Stimulated activated CD8-positive, alpha-beta memory T cell treated with anti-CD3 and anti-CD28 coated beads, Interleukin-15, amount 100 ng/mL, for 24 hours (primary cell): ENCODE measurements around the gene DRC3.
"Not testable (repeated sequence)": the region's sequence is repeated elsewhere in the genome, so short reads cannot be mapped to it uniquely, and the experiment has no call there.

ENCODE experiments used
- DNase-seq: peaks from one replicate; pipeline ENCODE4 v3.0.0-alpha.2; 2020; ENCODE audit warnings: low read depth

DRC3 gene, protein sequence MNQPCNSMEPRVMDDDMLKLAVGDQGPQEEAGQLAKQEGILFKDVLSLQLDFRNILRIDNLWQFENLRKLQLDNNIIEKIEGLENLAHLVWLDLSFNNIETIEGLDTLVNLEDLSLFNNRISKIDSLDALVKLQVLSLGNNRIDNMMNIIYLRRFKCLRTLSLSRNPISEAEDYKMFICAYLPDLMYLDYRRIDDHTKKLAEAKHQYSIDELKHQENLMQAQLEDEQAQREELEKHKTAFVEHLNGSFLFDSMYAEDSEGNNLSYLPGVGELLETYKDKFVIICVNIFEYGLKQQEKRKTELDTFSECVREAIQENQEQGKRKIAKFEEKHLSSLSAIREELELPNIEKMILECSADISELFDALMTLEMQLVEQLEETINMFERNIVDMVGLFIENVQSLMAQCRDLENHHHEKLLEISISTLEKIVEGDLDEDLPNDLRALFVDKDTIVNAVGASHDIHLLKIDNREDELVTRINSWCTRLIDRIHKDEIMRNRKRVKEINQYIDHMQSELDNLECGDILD

DNA sequence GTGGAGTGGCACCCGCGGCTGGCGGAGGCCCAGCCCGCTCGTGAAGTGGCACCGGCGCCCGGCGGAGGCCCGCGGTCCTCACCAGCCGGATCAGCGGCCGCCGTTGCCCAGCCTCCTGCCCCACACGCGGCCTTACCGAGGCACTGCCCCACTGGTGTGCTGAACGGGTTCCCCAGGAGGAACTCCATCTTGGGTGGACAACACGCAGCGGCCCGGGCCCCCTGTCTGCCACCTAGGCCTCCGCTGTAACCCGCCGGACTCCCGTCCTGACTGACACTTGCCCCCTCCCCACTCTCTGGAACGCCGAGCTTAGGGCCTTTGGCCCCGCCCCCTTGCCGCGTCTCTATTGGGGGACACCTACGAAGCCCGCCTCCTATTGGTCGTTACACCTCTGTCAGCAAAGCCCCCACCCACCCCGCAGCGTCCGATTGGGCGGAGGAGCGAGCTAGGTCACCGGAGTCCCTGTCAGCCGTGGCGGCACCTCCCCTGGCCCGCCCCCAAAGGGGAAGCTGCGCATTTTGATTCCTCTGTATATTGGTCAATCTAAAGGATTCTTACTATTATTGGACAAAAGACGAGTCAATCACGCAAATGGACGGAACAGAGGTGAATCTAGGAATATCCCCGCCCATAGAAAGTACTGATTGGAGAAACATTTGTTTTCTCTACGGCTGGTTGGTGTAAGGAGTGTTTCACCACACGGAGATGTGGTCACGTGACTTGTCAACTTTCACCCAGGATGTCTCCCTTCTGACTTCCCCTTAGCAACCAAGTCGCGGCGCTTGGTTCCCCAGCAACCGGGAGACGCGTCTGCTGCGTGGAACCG lies at the start of gene DRC3, which contains the start of gene TOM1L2:
TSS of gene DRC3 (plus strand) at position 737 of the 826 bp plus-strand sequence. CDS start 4,737 bp downstream, outside the sequence.
TSS of gene TOM1L2 (minus strand) at position 275 of the 826 bp plus-strand sequence. CDS start at position 188, 87 bp downstream.
- DNase-seq: peak; percentile 95

DNA sequence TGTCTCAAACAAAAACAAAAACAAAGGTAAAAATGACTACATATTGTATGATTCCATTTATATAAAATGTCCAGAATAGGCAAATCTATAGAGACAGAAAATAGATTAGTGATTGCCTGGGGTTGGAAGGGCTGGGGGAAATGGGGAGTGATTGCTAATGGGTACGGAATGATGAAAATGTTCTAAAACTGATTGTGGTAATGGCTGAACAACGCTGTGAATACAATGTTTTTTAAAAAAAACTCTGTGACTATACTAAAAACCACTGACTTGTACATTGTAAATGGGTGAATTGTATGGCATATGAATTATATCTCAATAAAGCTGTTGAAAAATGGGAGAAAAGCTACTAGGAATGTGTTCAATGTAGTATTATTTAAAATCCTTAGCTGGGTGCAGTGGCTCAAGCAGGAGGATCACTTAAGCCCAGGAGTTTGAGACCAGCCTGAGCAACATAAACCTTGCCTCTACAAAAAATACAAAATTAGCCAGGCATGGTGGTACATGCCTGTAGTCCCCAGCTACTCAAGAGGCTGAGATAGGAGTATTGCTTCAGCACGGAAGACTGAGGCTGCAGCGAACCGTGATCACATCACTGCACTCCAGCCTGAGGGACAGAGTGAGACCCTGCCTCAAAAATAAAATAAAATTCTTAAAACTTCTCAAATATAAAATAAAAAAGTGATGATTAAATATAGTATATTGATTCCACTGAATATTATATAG lies 48.4 kb upstream of the DRC3 start:
- DNase-seq: no peak

DNA sequence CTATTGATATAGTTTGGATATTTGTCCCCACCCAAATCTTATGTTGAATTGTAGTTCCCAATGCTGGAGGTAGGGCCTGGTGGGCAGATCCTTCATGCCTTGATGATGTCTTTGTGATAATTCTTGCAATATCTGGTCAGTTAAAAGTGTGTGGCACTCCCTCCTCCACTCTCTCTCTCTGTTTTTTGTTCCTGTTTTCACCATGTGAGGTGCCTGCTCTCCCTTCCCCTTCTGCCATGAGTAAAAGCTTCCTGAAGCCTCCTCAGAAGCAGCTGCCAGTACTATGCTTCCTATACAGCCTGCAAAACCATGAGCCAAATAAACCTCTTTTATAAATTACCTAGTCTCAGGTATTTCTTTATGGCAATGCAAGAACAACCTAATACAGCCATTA lies 47.8 kb upstream of the DRC3 start:
- DNase-seq: no peak

DNA sequence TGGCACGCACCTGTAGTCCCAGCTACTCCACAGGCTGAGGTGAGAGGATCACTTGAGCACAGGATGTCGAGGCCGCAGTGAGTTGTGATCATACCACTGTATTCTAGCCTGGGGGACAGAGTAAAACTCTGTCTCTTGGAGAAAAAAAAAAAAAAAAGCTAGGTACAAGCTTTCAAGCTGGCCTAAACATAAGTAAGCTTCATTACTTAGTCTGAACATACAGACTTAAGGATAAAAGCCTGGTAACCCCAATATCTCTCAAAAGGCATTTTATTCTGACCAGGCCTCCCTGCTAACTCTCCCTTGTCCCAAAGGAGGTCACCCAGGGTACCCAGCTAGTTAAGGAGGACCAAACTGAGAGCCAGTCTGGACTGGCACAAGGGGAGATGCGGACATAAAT lies 46.6 kb upstream of the DRC3 start:
- no peak for DNase-seq

DNA sequence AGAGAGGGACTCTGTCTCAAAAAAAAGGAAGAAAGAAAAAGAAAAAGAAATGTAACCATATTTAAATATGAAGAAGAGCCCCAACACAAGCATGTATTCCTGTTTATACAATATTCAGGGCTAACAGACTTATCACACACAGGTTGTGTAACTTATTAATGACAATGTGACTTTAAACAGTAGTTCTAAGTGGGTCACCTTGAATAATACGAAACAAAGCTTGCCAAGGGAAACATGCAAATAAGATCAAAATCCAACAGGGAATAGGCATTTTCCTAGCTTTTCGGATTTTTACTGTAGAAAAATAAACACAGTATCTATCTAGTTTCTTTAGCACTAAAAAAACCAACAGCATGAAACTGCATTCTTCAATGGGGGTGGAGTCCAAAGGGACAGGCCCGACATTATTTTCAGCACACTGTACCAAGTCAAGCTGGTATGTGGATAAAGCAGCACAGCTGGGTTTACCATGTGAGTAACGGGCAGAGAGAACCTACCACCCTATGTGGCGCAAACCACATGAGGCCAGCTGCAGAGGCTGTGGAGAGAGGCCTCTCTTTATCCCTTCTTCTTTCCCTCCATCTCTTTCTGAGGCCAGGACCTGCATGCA lies 45.7 kb upstream of the DRC3 start:
- DNase-seq: no peak

DNA sequence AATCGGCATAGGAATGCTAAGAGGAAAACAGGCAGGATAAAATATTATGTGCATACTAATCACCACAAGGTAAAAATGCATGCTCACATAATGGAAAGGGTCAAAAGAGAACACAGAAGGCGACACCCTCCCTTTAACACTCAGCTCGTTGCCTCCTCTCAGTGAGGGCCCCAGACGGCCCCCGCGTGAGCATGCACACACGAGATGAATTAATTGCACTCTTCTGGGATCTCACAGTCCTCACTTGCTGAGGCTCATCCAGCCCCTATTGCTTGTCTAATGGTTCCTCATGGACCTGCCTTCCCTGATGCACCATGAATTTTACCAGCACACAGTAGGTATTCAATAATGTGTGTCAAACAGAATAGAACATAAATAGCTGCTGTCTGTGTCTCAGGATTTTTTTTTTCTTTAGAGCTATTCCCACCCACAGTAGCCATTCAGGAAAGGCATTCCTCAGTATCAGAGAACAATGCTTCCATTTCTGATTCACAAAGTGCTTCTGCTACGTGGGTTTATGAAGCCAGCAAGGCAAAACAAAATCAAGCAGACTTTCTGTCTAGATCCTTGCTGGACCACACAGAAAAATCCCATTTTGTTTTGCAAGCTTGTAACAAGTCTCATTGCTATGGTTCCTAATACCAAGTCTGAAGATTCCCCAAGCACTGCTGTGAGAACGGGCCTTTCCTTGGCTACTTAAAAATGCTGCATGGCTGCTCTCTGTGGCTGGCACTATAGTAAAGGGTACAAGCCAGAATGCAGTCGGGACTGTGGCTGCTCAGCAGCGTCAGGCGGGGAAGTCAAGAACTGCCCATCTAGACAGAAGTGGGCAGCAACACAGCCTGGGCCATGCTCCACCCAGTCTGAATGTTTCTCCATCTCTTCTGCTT lies 44.0 kb upstream of the DRC3 start:
- no peak for DNase-seq

DNA sequence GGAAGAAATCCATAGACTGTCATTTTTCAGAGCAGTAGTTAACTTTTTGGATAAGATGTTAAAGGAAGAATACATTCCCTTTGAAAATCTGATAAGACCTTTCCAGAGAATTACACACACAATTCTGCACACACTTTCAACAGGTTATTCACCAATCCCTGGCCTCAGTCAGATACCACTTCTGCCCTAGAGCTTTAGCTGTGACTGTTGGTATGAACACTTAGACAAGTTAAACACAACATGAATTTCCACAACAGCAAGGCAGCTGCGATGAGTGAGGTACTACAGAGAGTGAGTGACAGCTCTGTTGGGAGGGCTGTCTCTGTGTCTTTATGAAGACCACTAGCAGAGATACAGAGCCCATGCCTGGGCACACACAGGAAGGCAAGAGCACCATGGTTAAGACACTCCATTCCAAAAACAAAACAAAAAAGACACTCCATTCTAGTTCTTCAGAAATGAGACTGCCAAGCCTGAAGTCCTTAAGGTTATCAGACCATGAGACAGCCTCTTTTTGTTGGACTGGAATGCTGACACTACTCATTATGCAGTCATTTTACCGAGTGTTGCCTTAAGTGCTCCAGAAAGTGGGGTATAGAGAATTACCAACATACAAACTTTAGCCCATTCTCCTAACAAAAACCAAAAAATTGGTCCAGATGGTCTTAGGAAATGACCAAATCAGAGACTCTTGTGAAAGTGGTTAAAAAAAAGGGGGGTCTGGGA lies 42.8 kb upstream of the DRC3 start:
- no peak for DNase-seq

DNA sequence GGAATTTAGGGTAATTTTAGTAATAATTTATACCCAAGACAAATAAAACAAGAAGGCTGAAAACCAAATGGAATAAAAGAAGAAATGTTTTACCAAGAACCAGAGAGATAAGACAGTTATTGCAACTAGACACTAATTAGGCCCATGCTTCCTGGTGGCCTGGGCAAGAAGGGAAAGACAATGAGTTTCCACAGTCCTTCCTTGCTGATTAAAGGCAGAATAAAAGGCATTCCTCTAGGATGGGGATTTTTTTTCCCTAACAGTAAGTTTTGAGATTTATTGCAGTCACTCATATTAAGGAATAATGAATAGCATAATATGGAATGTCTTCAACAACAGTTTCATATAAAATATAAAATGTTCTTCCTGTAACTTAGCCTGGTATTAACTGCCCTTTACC lies 42.0 kb upstream of the DRC3 start:
- DNase-seq: no peak

DNA sequence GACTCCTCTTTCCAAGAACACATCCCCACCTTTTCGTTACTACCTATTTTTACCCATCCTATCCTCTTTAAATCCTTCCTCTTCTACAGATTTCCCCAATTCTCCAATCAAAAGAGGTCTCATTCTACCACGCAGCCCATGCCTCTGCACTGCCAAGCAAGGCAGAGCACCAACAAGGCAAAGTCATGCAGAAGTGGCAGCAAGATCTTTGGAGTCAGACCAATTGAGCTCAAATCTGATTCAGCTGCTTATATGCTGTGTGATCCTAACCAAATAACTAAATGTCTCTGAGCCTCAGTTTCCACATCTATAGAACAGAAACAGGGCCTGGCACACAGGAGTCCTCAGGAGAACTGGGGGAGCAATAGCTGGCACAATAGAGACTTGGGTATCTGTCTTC lies 41.5 kb upstream of the DRC3 start:
- no peak for DNase-seq

DNA sequence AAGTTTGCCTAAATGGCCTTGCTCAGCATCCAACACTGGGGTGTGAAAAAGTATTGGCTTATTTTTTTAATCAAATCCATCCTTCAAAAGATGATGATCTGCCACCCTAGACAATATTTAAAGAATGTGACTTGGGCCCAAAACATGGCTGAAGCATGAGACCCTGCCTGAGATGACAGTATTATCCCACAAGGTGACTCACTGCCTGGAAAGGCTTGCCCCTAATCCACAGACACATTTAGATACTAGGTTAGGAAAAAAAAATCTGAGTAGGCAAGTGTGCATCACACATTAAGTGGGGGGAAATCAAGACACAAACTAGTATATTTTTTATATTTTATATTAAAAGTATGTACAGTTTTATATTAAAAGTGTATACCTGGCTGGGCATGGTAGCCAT lies 38.9 kb upstream of the DRC3 start:
- DNase-seq: no peak

DNA sequence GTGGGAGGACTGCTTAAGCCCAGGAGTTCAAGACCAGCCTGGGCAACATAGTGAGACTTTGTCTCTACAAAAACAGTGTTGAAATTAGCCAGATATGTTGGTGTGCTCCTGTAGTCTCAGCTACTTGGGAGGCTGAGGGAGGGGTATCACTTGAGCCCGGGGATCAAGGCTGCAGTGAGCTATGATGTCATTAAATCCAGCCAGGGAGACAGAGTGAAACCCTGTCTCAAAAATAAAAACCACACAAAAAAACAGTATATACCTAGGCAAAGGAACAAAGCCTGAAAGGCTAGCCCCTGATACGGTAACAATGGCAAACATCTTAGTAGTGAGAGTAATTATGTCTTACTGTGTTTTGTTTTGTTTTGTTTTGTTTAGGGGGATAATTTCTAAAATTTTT lies 38.4 kb upstream of the DRC3 start:
- DNase-seq: no peak

DNA sequence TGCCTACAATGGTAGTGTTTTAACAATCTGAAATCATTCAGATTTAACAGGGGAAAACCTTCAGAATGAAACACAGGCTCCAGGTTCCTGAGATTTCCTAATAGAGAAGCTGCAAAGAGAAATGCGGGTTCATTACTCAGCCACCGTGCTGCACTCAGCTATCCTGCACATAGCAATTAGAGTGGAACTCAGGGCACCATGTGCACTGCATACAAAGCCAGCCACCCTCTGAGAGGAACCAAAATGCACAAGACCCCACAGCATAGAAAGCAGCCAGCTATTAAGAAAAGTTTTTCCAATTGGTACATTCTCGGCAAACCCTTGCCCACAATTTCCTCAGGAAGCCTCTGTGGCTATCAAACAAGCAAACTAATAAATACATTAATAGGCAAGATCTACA lies 37.9 kb upstream of the DRC3 start:
- DNase-seq: no peak

DNA sequence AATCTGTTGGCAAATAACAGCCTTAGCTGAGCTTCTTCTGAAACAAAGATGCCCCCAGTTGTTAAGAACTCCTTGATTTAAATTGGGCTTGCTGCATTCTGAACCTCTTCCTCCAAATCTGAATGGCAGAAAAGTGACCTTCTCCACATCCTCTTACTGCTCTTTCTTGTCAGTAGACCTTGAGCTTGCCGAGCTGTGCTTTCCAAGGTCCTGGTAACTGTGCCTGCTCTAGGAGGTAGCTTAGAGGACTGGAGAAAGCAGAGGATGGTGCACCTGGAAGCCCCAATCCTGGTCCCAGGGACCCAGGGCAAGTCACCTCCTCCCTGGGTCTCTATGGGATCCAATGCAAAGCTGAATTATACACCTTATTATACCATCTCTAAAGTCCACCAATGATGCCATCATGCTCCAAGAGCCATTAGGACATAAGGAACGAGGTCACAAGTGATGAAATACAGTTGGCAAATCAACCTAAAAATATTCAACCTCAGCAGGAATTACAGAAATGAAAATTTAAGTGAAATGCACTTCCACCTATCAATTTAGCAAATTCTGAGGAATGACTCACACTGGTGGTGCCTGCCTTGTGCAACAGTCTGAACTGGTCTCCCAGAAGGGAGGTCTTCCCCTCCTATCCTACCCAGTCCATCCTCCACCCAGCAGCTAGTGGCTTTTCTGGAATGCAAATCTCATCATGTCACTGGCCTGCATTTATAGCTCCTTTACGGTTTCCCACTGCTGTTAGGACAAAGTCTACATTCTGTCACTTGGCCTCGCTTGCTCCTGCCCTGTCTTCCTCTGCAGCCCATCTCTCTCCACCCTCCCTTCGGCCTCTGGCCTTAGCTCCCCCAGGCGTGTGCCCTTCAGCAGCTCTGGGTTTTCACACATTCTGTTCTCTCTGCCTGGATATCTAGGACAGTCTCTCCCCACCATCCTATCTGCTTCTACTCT lies 37.1 kb upstream of the DRC3 start:
- DNase-seq: no peak

DNA sequence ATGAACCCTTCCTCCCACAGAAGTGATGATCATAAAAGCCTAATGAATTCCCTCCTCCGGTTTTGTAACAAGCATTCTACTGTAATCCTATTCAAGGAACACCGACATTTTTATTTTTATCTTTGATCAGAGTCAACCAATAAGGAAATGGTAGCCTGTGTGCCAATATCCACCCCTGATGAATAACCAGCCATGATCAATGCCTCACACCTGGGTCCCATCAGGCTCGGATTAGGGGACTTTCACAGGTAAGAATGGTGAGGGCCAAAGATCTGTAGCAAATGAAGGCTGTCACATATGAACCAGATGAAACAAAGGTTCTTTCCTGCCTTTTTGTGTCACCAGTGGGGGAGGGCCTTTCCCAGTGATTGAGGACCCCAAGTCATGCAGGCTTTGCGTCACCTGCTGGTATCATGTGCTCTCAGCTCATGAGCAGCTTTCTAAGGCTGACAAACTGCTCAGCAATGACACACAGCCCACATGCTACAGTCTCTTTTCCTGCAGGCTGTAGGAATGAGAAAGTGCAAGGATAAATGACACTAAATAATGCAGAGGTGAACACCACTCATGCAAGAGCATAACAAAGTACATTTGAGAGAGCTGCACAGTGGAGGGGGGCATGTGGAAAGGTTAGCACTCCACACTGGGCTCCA lies 35.3 kb upstream of the DRC3 start:
- no peak for DNase-seq

DNA sequence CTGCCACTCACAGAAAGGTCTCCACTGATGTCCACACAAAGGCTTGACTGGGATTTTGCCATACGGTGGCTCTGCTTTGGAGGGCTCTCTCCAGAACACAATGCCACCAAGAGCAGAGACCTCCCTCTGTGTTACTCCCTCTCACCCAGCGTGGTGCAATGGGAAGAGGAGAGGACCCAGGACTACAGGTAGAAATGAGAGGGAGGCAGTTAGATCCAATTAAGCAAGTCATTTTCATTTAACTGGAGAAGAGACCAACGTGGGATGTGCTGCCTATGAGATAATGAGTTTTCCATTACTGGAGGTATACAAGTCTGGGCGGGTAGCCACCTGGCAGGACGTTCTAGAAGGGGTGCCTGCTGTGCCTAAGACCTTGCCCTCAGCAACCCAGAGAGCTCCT lies 34.7 kb upstream of the DRC3 start:
- DNase-seq: no peak

DNA sequence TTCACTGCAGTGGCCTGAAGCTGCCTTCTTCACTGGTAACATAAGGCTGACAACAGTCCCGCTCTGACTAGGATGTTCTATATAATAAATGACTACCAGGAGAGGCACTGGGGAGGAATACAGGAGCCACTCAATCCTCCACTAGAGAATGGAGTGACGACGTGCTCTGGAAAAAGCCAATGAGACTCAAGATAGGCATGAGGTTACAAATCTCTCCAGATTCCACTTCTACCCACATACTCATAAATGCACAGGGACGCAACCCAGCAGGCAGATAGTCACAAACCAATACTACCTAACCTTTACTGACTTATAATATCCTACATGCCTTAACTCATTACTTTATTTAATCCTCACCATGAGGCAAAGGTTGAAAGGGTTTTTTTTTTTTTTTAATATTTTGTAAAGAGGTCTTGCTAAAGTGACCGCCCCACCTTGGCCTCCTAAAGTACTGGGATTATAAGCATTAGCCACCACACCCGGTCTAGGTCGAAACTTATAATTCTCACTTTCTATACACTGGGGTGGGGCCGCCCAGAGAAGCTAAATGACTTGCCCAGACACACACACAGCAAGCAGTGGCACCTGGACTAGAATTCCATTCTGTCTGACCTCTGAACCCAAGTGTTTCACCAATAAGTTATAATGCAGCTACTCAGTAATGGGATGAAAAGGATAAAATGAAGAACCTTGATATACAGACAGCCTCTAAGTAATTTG lies 34.1 kb upstream of the DRC3 start:
- no peak for DNase-seq

DNA sequence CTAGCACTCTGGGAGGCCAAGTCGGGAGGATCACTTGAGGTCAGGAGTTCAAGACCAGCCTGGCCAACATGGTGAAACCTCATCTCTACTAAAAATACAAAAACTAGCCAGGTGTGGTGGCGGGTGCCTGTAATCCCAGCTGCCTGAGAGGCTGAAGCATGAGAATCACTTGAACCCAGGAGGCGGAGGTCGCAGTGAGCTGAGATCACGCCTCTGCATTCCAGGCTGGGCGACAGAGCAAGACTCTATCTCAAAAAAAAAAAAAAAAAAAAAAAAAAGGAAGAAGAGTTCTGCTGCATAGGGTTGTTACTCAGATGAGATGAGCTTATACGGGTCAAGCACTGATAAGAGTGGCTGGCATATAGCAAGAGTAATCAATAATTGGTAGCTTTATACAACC lies 32.7 kb upstream of the DRC3 start:
- not testable (repeated sequence) for DNase-seq

DNA sequence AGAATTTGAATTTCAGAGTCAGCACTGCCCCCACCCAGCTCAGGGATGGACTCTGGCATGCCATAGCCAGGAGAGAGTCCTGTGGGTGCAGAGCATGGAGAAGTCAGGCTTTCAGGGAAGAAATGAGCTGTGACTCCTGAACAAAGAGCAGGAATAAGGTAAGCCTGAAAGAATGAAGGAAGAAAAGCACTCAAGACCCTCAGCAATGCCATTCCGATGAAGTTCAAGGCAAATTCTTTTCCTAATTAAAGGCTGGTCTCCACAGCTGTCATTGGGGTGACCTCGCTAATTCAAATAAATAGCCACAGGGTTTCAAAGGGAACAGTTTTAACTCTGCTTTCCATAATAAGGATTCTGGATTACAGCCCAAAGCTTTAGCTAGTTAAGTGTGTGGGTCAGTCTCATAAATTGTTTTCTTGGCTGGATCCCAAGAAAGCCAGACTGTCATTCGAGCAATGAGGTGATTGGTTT lies 32.2 kb upstream of the DRC3 start:
- DNase-seq: no peak
